Activated naive CD4-positive, alpha-beta T cell treated with anti-CD3 and anti-CD28 coated beads for 36 hours (primary cell): ENCODE results near the gene SERTAD4. TPM values are rescaled to one million over a fixed set of nuclear protein-coding genes. Genes with fewer than 3 reads are reported as not detected.

Experiments
- CTCF ChIA-PET: fragments of 350-600 bp; sonication (Branson Sonifier 250); formaldehyde crosslinking; loops from one replicate; lab custom pipeline; 2021; ENCODE audit warnings: antibody characterized with exemption; lab: Charles Lee
- DNase-seq: peaks from one replicate; pipeline ENCODE4 v3.0.0-alpha.2; 2020
- H3K27ac Mint-ChIP-seq: one replicate; pipeline ENCODE4 v1.8.0; 2021; ENCODE audit warnings: mild to moderate bottlenecking, mixed read lengths
- H3K27me3 Mint-ChIP-seq: one replicate; pipeline ENCODE4 v1.8.0; 2021; ENCODE audit warnings: low read depth, mixed read lengths
- H3K36me3 Mint-ChIP-seq: one replicate; pipeline ENCODE4 v1.8.0; 2021; ENCODE audit warnings: low read depth, mixed read lengths
- H3K4me1 Mint-ChIP-seq: one replicate; pipeline ENCODE4 v1.8.0; 2021; ENCODE audit warnings: low read depth, mixed read lengths
- H3K4me3 Mint-ChIP-seq: one replicate; pipeline ENCODE4 v1.8.0; 2021; ENCODE audit warnings: mild to moderate bottlenecking, moderate library complexity, mixed read lengths
- H3K9me3 Mint-ChIP-seq: one replicate; pipeline ENCODE4 v1.8.0; 2021; ENCODE audit warnings: mixed read lengths
- intact Hi-C: fragments of 100-400 bp; cut with micrococcal nuclease; formaldehyde crosslinking; loops from one replicate; pipeline ENCODE4 v1.15.1; 2023
- total RNA-seq, 2 experiments: library from RNA; stranded (reverse); gene quantifications; one replicate each; pipeline ENCODE4 v1.2.3, GENCODE V29; 2021

SERTAD4 gene
- total RNA-seq, 2 experiments from 2014 or later: not detected

DNA sequence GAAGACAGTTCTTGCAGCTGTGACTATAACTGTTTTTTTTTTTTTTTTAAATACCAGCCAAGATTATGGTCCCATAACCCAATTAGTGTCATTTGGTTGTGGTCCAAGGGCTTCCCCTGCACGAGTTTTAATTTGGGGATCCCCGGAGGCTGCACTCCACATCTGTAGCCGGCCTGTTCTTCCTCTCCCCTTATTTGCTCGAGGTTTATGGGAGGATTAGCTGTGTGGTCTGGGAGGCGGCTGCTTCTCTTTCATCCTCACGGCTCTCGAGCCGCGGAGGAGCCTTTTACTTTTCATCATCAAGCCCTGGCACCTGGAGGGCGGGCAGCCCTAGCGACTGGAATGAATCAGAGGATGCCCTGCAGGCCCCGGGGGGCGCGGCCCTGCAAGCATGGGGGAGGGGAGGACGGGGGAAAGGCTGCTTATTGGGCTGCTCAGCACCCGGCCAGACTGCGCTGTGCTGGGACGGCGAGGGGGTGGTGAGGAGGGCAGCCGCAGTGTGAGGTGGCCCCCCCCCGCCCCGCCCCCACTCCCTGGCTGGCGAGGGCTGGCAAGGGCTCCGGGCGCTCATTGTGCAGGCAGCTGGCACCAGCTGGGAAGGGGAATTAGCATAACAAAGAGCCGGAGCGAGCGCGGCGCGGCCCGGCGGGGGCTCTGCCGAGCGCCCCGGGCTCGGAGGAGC, 18.5 kb downstream of the SERTAD4 start:
- Mint-ChIP-seq H3K36me3 (no peaks in the 10 kb centered on the region), H3K4me3 (peak overlapping the region; percentile 40), H3K9me3 (no peaks in the 10 kb centered on the region), H3K27me3 (peaks cover 77% of the 10 kb centered on the region), H3K27ac (no peak overlapping the region), H3K4me1 (peaks cover 27% of the 10 kb centered on the region)
- intact Hi-C loops: loop anchor here (1.0 to 2.0 kb wide), 2 partner anchors 18 to 150 kb away; no protein-coding TSS in a partner anchor
- CTCF ChIA-PET: no interaction called here
- DNase-seq: peak; percentile 61

DNA sequence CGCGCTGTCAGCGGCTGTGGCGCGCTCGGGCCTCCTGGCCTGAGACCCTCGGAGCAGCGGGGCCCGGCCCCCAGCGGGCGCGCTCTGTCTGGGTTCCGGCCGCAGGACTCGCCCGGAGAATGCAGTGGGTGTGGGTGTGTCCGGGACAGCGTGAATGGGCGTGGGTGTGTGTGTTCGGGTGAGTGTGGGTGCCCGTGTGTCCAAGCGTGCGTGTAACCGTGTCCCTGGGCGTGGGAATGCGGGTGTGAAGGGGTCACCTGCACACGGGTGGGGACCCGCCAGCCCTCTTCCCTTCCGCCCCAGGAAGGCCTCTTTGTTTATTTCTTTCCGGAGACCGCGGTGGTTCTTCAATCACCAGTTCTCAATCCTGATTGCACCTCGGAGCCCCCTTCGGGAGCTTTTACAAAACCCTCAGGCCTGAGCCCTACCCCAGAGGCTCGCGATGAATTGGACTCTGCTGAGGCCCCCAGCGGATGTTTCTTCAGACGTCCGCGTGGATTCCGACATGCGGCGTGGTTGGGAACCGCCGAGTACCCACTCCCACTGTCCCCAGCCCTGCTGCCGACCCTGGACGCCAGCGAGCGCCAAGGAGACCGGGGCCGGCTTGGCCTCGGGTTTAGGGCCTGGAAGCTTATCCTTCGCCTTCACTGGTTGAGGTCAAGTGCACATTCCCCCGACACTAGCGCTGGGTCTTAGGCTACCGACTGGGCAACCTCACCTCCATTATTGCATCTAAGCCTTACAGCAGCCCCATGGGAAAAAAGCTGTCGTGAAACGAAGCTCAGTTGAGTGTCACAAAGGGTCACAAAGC, 19.3 kb downstream of the SERTAD4 start:
- CTCF ChIA-PET: interaction anchor here (1.3 kb wide), 1 partner anchor 40 kb away, joined by 4 read pairs; no protein-coding TSS in a partner anchor
- intact Hi-C loops: loop anchor here (1.0 to 2.0 kb wide), 2 partner anchors 19 to 149 kb away; no protein-coding TSS in a partner anchor
- H3K27ac Mint-ChIP-seq: no peak overlapping the region

DNA sequence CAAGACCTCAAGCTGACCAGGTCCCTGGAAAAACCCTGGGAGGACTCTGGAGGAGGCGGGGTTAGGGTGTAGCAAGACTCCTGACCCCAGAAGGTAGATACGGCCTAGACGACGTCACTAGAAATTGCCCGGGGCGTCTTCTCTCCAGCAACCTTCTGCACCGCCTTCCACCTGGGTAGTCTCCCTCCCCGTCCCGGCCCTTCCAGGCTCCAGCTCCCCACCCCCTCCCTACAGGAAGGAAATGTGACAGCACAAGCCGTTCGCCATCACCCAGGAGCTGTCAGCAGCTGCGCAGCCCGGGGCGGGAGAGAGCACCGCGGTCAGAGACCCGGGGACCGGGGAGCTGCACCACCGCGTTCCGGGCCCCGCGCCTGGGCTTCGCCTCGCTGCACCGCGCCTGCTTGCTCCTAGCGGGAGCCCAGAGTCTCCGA, 20.0 kb downstream of the SERTAD4 start:
- H3K27me3 Mint-ChIP-seq: peaks cover 66% of the 10 kb centered on the region
- no peak overlapping the region for H3K27ac Mint-ChIP-seq
- peaks cover 19% of the 10 kb centered on the region for H3K4me1 Mint-ChIP-seq
- H3K9me3 Mint-ChIP-seq: no peaks in the 10 kb centered on the region
- intact Hi-C loops: no loop called here
- CTCF ChIA-PET: interaction anchor here (1.2 to 1.3 kb wide), 2 partner anchors 39 to 147 kb away, joined by 3 to 4 read pairs; no protein-coding TSS in a partner anchor
- DNase-seq: no peak
- no peak overlapping the region for H3K4me3 Mint-ChIP-seq
- no peaks in the 10 kb centered on the region for H3K36me3 Mint-ChIP-seq

More for the DNA sequence above, 19.3 kb downstream of the SERTAD4 start:
- Mint-ChIP-seq H3K9me3 (no peaks in the 10 kb centered on the region), H3K4me1 (peaks cover 21% of the 10 kb centered on the region), H3K4me3 (peak overlapping the region; percentile 72), H3K36me3 (no peaks in the 10 kb centered on the region), H3K27me3 (peaks cover 72% of the 10 kb centered on the region)
- DNase-seq: no peak

DNA sequence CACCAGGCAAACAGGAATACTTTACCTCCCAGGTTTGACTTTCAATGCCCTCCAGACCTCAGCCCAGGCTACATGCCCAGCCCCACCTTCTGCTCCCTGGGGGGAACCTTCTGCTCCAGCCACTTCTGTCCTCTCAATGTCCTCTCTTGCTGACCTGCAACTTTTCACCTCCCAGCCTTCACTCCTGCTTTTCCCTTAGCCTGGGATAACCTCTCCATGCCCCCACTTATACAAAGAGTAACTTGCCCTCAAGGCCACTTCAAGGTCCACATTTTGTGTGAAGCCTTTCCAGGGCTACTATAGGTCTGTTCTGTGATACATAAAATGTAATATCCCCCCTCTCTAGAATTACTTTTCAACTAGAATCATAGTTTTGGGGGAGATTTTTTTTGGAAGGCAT, 21.7 kb downstream of the SERTAD4 start:
- Mint-ChIP-seq H3K36me3 (no peaks in the 10 kb centered on the region), H3K27ac (no peak overlapping the region), H3K9me3 (no peaks in the 10 kb centered on the region), H3K4me1 (peaks cover 19% of the 10 kb centered on the region), H3K27me3 (peaks cover 53% of the 10 kb centered on the region), H3K4me3 (no peak overlapping the region)
- intact Hi-C loops: no loop called here
- no peak for DNase-seq
- CTCF ChIA-PET: no interaction called here

DNA sequence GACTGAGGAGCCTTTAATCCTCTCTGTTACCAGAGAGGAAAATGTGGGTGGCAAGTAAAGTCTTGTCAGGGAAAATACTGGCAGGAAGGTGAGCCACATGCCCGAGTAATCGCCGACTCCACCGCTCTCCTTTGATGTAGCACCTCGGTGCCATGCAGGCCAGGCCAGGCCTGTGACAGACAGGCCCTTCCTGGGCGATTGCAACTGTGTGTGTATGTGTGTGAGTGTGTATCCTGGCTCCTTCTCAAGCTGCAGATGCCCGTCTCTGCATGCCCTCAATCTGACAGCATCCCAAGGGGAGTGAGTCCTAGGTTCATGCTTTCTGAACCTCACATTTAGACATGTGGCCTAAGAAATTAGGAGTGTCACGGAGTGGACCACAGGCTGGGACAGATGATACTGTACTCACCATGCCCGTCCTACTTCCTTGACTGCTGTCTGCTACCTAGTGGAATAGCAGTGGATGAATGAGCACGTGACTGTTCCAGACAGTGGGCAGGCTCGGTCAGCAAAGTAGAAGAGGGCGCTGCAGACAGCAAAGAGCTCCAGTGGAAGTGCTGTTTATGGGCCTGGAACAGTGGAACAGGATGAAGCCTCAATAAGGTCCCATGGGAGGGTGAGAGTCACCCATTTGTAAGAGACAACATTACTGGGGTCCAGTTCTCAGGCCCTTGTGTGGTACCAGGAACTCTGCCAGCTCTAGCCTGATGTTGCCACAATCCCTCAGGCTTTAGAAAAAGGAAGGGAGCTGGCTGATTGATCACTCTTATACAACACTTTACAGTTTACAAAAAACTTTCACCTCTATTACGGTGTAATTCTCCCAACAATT, 25.3 kb downstream of the SERTAD4 start:
- intact Hi-C loops: no loop called here
- Mint-ChIP-seq H3K27ac (no peak overlapping the region), H3K9me3 (no peaks in the 10 kb centered on the region), H3K4me3 (no peak overlapping the region), H3K36me3 (no peaks in the 10 kb centered on the region), H3K4me1 (peaks cover 2% of the 10 kb centered on the region), H3K27me3 (peaks cover 30% of the 10 kb centered on the region)
- CTCF ChIA-PET: no interaction called here
- no peak for DNase-seq

DNA sequence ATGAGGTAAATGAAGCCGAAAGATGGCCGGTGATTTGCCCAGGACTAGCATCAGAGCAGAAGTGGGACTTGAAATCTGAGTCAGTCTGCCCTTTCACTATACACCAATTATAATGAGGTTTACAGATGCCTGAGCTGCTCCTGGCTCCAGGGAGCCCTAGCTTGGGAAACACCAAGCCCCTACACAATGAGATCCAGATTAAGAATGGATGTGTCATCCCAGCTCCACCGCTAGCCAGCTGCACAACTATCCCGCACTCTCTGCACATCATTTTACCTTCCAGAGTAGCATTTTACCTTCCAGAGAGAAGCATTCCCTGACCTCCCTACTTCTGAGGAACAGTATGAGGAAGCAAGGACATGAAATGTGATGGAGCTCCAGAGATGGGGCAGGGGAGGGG, 27.0 kb downstream of the SERTAD4 start:
- no peaks in the 10 kb centered on the region for H3K9me3 Mint-ChIP-seq
- no peak overlapping the region for H3K27ac Mint-ChIP-seq
- no peak overlapping the region for H3K4me3 Mint-ChIP-seq
- no peak for DNase-seq
- intact Hi-C loops: no loop called here
- CTCF ChIA-PET: interaction anchor here (0.6 kb wide), 1 partner anchor 66 kb away, joined by 3 read pairs; no protein-coding TSS in a partner anchor
- H3K36me3 Mint-ChIP-seq: no peaks in the 10 kb centered on the region
- peaks cover 17% of the 10 kb centered on the region for H3K27me3 Mint-ChIP-seq
- H3K4me1 Mint-ChIP-seq: no peaks in the 10 kb centered on the region

DNA sequence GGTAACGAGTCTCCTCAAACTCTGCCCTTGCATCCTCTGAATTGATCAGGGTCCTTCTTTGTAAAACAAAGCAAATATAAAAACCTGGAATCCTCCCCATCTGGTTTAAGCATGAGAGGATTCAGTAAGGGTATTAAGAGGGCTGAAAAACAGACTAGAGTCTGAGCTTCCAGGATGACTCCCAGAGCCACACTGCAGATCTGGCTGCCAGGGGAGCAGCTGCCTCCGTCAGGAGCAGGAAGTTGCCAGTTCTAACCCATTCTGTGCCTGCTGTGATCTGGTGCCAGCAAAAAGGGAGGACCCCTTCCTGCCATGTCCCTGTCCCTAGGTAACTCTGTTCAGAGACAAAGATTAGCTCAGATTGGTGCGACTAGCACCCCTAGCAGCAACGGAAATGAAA, 27.5 kb downstream of the SERTAD4 start:
- no peak overlapping the region for H3K27ac Mint-ChIP-seq
- no peak for DNase-seq
- no peak overlapping the region for H3K4me3 Mint-ChIP-seq
- peaks cover 13% of the 10 kb centered on the region for H3K27me3 Mint-ChIP-seq
- intact Hi-C loops: no loop called here
- CTCF ChIA-PET: interaction anchor here (0.6 kb wide), 3 partner anchors 32 to 174 kb away, joined by 3 read pairs; no protein-coding TSS in a partner anchor
- H3K36me3 Mint-ChIP-seq: no peaks in the 10 kb centered on the region
- H3K9me3 Mint-ChIP-seq: no peaks in the 10 kb centered on the region
- no peaks in the 10 kb centered on the region for H3K4me1 Mint-ChIP-seq

DNA sequence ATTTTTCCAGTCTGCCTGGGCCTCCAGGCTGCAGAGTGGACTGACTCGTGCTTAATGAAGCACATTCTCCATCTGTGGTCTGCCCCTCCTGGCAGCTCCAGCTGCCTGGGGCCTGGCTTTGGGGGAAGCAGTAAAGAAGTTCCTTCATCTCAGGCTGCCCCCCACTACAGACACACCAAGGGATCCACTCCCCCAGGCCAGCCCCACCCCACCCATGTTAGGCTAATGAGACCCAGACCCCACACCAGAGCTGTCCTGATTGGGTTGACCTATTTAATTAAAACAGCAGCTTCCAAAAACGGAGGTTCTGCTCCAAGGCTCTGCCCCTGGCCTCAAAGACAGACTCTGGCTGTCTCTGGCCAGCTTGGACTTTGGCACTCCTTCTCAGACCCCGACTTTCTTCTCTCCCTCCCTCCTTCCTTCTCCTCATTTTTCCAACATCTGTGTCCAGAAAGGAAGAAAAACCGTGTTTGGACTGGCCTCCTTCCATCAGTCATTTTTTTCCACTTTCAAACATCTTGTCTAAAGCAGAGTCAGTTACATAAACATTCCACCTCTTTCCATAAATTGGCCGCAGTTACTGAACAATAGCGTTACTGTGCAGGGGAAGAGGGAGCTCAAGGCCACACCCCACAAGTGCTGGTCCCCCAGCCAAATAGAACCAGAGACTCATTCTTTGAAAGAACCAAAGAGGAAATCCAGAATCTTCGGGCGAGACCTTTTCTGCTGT, 29.7 kb downstream of the SERTAD4 start:
- Mint-ChIP-seq H3K27me3 (peaks cover 2% of the 10 kb centered on the region), H3K36me3 (no peaks in the 10 kb centered on the region), H3K4me1 (no peaks in the 10 kb centered on the region), H3K4me3 (no peak overlapping the region), H3K27ac (no peak overlapping the region), H3K9me3 (no peaks in the 10 kb centered on the region)
- no peak for DNase-seq
- CTCF ChIA-PET: interaction anchor here (0.6 kb wide), 1 partner anchor 162 kb away, joined by 3 read pairs; no protein-coding TSS in a partner anchor
- intact Hi-C loops: no loop called here

DNA sequence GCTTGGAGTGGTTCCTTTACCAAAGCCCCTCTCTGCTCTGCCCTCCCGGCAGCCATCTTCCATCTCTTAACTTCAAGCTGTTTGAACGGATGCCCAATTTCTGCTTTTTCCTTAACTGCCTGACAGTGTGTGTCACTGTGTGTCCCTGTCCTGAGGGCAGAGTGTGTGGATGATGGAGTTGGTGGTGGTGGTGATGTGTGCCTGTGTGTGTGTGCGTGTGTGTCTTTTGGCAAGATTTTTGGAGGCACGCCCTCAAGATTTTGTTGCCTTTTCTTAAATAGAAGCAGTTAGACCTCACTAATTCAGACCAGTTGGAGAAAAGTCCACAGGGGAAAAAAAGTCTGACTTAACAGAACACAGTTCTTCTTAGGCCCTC, 30.3 kb downstream of the SERTAD4 start:
- intact Hi-C loops: no loop called here
- no peak for DNase-seq
- Mint-ChIP-seq H3K27me3 (peaks cover 2% of the 10 kb centered on the region), H3K4me1 (no peaks in the 10 kb centered on the region), H3K9me3 (no peaks in the 10 kb centered on the region), H3K4me3 (no peak overlapping the region), H3K27ac (no peak overlapping the region), H3K36me3 (no peaks in the 10 kb centered on the region)
- CTCF ChIA-PET: interaction anchor here (0.6 kb wide), 1 partner anchor 161 kb away, joined by 3 read pairs; no protein-coding TSS in a partner anchor

DNA sequence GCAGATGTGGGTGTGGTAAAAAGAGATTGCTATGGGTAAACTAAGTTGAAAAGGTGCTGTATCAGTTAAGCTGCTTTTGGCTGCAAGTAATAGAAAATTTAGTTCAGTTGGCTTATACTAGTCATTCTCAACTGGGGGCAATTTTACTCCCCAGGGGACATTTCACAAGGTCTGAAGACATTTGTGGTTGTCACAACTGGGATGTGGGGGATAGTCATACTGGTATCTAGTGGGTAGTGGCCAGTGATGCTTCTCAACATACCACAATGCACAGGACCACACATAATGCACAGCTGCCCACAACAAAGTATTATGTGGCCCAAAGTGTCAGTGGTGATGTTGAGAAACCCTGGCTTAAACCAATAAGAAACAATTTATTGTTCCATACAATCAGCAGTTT, 31.4 kb downstream of the SERTAD4 start:
- no peaks in the 10 kb centered on the region for H3K9me3 Mint-ChIP-seq
- no peak for DNase-seq
- H3K27ac Mint-ChIP-seq: no peak overlapping the region
- H3K36me3 Mint-ChIP-seq: no peaks in the 10 kb centered on the region
- intact Hi-C loops: no loop called here
- H3K4me1 Mint-ChIP-seq: no peaks in the 10 kb centered on the region
- H3K4me3 Mint-ChIP-seq: no peak overlapping the region
- peaks cover 2% of the 10 kb centered on the region for H3K27me3 Mint-ChIP-seq
- CTCF ChIA-PET: no interaction called here

DNA sequence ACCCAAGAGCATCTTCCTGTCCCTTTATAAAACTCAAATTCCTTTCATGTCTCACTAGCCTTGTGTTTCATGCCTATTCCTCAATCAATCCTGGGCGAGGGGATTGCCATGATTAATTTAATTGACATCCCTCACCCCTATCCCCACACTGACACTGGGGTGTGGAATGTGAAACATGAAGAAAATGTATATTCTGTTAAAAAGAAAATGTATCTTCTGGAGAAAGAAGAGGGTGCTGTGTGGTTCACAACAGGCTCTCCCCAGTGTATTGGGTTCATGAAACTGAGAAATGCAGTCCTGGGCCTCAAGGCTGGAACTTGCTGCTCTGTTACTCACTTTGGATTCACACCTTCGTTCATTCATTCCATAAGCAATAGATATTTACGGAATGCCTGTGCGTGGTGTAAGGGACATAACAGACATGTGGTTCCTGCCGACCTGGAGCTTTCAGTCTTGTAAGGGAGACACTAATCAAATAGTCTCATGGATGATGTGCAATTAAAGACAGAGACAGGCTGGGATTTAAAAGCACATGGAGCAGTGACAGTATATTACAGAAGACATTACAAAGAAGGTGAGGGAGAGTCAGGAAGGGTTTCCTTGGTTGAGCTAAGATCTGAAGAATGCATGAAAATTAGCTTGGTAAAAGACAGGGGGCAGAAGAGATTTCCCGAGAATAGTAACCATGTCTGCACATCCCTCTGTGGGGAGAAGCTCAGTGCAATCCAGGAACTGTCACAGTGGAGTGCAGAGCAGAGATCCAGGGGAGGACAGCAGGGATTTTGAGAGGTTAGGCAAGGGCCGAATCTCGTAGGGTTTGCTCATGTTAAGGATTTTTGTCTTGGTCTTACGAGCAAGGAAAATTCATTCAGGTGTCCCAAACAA, 32.1 kb downstream of the SERTAD4 start:
- Mint-ChIP-seq H3K4me3 (no peak overlapping the region), H3K4me1 (no peaks in the 10 kb centered on the region), H3K27me3 (peaks cover 2% of the 10 kb centered on the region), H3K27ac (no peak overlapping the region), H3K9me3 (no peaks in the 10 kb centered on the region), H3K36me3 (no peaks in the 10 kb centered on the region)
- CTCF ChIA-PET: interaction anchor here (0.6 to 0.7 kb wide), 2 partner anchors 38 to 899 kb away, joined by 3 to 4 read pairs; no protein-coding TSS in a partner anchor
- no peak for DNase-seq
- intact Hi-C loops: no loop called here
